IMR-90 (cell line): Measurements from ENCODE around the gene RBBP4.

Experiments used
- CEBPB ChIP-seq: IDR thresholded peaks from 2 replicates; pipeline ENCODE4 v1.6.1; 2012; ENCODE audit warnings: low read depth, low read length, improper control_type of control experiment
- POLR2A ChIP-seq: IDR thresholded peaks from 2 replicates; pipeline ENCODE4 v1.6.1; 2012; ENCODE audit warnings: mild to moderate bottlenecking, low read depth, low read length
- RAD21 ChIP-seq: IDR thresholded peaks from 2 replicates; pipeline ENCODE4 v1.6.1; 2012; ENCODE audit warnings: low read length, improper control_type of control experiment
- RCOR1 ChIP-seq: IDR thresholded peaks from 2 replicates; pipeline ENCODE4 v1.6.1; 2012; ENCODE audit warnings: mild to moderate bottlenecking, low read length, improper control_type of control experiment; ENCODE audit not compliant: insufficient replicate concordance
- RFX5 ChIP-seq: IDR thresholded peaks from 2 replicates; pipeline ENCODE4 v1.8.0; 2012; ENCODE audit warnings: low read depth, mild to moderate bottlenecking, low read length, moderate library complexity
- TF ChIP-seq, protein P1 (sequence below): conservative IDR thresholded peaks from 2 replicates; pipeline ENCODE4 v1.5.1; 2012; ENCODE audit warnings: mild to moderate bottlenecking, low read depth, low read length, improper control_type of control experiment

DNA sequence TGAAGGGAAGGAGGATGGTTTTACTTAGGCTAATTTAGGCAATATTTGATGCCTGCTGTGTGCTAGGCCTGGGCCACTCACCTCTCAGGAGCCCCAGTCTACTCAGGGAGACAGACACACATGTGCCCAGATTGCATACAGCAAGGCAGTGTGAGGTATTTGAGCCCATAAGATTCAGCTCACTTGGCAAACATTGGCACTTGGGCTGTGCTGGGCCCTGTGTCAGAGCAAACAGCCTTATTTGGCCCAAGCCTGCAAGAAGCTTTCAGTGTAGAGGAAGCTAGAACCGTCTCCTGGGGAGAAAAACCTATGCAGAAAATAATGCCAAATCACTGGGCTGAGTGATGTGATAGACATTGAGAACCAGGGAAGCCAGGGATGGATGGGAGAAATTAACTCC is 55.5 kb downstream of the RBBP4 start:
- TF ChIP-seq, protein P1, sequence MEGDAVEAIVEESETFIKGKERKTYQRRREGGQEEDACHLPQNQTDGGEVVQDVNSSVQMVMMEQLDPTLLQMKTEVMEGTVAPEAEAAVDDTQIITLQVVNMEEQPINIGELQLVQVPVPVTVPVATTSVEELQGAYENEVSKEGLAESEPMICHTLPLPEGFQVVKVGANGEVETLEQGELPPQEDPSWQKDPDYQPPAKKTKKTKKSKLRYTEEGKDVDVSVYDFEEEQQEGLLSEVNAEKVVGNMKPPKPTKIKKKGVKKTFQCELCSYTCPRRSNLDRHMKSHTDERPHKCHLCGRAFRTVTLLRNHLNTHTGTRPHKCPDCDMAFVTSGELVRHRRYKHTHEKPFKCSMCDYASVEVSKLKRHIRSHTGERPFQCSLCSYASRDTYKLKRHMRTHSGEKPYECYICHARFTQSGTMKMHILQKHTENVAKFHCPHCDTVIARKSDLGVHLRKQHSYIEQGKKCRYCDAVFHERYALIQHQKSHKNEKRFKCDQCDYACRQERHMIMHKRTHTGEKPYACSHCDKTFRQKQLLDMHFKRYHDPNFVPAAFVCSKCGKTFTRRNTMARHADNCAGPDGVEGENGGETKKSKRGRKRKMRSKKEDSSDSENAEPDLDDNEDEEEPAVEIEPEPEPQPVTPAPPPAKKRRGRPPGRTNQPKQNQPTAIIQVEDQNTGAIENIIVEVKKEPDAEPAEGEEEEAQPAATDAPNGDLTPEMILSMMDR: no peak
- TF ChIP-seq RAD21 (no peak), CEBPB (no peak), RCOR1 (no peak), RFX5 (no peak), POLR2A (no peak)
